ENCODE measurements around the gene DCAF17.

- TF ChIP-seq CTCF (IDR thresholded peaks at IDR 0.05), result no peak
- TF ChIP-seq POLR2A (IDR thresholded peaks at IDR 0.05; ENCODE audit: low read depth), result no peak
These were observed 33.6 kb upstream of the DCAF17 start for GRCh38 chr2:171400395-171400794.
